ENCODE data around the gene IGFN1. TPM values are rescaled to one million over a fixed set of nuclear protein-coding genes. Genes with fewer than 3 reads are reported as not detected.
A peak's percentile ranks its signal among the peaks of the same experiment; 100 is the strongest.

Gene IGFN1
- total RNA-seq, 1 experiment from 2014 or later: not detected

DNA sequence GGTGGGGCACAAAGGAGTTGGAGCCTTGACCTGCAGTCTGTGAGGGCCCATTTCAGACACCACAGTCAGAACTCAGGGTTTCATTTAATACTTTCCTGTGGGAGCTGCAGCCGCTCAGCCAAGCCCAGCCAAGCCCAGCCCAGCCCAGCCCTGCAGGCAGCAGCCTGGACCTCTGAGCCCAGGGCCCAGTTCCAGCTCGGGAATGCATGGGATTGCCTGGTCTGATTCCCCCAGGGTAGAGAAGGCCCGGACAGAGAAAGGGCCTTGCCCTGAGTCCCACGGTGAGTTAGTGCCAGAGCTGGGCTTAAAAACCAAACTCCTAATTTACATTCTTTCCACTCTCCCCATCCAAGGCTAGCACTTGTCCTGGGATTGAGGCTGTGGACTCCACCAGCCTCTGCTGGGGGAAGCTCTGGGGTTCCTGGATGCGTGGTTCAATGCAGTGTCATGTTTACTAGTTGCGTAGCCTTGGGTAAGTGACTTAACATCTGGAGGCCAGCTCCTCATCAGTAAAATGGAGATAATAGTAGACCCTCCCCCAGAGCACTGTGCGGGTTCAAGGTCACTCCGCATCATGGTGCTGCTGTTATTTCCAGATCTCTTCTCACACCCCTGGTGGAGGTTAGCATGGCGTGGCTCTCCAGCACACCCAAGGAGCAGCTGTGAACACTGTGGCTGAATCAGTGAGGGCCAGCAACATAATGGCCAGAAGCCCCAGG, 63.4 kb downstream of the IGFN1 start:
- Histone ChIP-seq H4K5ac (ENCODE audit: insufficient read length, low read depth, low read length) (no peak overlapping the region), H2BK20ac (ENCODE audit: low read depth, low read length, poor library complexity, severe bottlenecking) (no peak overlapping the region), H3K4me1 (ENCODE audit: insufficient read depth, low read length) (no peaks in the 10 kb centered on the region), H4K20me1 (ENCODE audit: control insufficient read depth, insufficient read depth, insufficient read length) (peaks cover 4% of the 10 kb centered on the region), H2BK12ac (ENCODE audit: insufficient read length, low read depth, low read length) (no peak overlapping the region), H3K27me3 (ENCODE audit: insufficient read depth, low read length) (no peaks in the 10 kb centered on the region), H4K8ac (replicated peaks; ENCODE audit: insufficient read length, low read depth, low read length) (no peak overlapping the region), H2AFZ (ENCODE audit: low read length) (no peak overlapping the region), H2BK120ac (ENCODE audit: low read depth, low read length, poor library complexity, severe bottlenecking) (no peak overlapping the region), H3T11ph (ENCODE audit: low read length) (no peak overlapping the region), H3K9me3 (ENCODE audit: control insufficient read depth, low read depth, low read length) (no peaks in the 10 kb centered on the region), H3K23me2 (ENCODE audit: insufficient read length, low read depth, low read length, poor library complexity, severe bottlenecking) (no peaks in the 10 kb centered on the region), H3K9ac (ENCODE audit: extremely low read depth, insufficient read length, low read length) (no peak overlapping the region), H3K4me2 (ENCODE audit: insufficient read depth, insufficient read length, low read length) (no peak overlapping the region), H2BK5ac (ENCODE audit: insufficient read length, low read length) (no peak overlapping the region), H4K91ac (ENCODE audit: insufficient read length, low read depth, low read length) (no peak overlapping the region), H3K79me2 (ENCODE audit: insufficient read depth, low read length) (no peaks in the 10 kb centered on the region), H3K79me1 (ENCODE audit: insufficient read depth, low read depth, low read length, poor library complexity, severe bottlenecking) (no peaks in the 10 kb centered on the region), H3K56ac (ENCODE audit: insufficient read length, low read depth, low read length) (no peak overlapping the region), H3K4ac (ENCODE audit: low read depth, low read length) (no peak overlapping the region), H2BK15ac (ENCODE audit: low read depth, low read length) (no peak overlapping the region), H3K23ac (ENCODE audit: insufficient read length, low read depth, low read length) (no peak overlapping the region), H3K27ac (ENCODE audit: insufficient read length, low read depth, low read length) (no peak overlapping the region), H2AK5ac (ENCODE audit: insufficient read length, low read length) (no peak overlapping the region), H3K14ac (ENCODE audit: insufficient read depth, low read length) (no peak overlapping the region), H3K18ac (ENCODE audit: insufficient read length, low read depth, low read length) (no peak overlapping the region)
- no peak for DNase-seq
- Mint-ChIP-seq H3K27ac (peak overlapping the region in 1 of 3 experiments; percentile 45; a peak in 1 of 7 replicates), H3K27me3 (ENCODE audit: low read depth) (peaks cover 3% of the 10 kb centered on the region), H3K4me1 (no peaks in the 10 kb centered on the region), H3K9me3 (no peaks in the 10 kb centered on the region), H3K36me3 (ENCODE audit: insufficient read depth in 1 of 3, low read depth in 3 of 3) (no peaks in the 10 kb centered on the region), H3K4me3 (no peak overlapping the region)
- no CpG with 5 or more reads among the region's 9 CpGs for WGBS (ENCODE audit: extremely low coverage, insufficient read length, low lambda C conversion rate)
- TF ChIP-seq, protein P1, sequence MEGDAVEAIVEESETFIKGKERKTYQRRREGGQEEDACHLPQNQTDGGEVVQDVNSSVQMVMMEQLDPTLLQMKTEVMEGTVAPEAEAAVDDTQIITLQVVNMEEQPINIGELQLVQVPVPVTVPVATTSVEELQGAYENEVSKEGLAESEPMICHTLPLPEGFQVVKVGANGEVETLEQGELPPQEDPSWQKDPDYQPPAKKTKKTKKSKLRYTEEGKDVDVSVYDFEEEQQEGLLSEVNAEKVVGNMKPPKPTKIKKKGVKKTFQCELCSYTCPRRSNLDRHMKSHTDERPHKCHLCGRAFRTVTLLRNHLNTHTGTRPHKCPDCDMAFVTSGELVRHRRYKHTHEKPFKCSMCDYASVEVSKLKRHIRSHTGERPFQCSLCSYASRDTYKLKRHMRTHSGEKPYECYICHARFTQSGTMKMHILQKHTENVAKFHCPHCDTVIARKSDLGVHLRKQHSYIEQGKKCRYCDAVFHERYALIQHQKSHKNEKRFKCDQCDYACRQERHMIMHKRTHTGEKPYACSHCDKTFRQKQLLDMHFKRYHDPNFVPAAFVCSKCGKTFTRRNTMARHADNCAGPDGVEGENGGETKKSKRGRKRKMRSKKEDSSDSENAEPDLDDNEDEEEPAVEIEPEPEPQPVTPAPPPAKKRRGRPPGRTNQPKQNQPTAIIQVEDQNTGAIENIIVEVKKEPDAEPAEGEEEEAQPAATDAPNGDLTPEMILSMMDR (conservative IDR thresholded peaks at IDR 0.05): no peak
